ENCODE measurements around the gene ADGB.
A peak's percentile ranks its signal among the peaks of the same experiment; 100 is the strongest.
"Not testable (repeated sequence)": the region's sequence is repeated elsewhere in the genome, so short reads cannot be mapped to it uniquely, and the experiment has no call there.

ADGB gene

DNA sequence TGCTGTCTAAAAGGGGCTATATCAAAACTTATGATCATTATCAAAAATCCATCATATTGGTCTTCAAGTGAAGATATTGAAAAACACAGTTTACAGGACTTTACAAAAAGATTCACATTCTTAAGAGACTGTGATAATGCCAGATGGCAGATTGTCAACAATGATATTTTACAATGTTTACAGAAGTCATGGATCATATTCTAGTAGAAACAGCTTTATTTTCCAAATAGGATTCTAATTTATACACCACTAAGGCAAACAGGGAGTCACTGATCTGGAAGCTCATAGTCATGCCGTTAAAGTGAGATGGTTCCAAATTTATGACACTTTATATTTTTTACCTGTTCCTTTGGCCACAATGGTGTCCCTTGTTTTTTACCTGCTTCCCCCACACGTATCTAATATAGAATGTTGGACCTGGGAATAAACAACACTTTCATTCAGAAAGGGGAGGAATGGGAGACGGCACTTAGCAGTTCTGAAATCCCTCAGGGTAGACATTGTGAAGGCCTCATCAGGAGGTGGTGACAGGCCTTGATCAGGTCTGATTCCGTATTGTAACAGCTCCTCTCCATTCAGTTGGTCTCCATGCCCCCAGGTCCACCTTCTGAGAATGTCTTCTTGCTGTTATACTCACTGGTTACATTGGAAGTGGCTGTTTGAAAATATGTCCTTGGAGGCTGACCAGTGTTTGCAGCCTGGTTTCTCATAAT, 228.6 kb downstream of the ADGB start:
- no peak for DNase-seq

GRCh38 chr6:146829792-146830565, 231.2 kb downstream of the ADGB start:
- DNase-seq: no peak

DNA sequence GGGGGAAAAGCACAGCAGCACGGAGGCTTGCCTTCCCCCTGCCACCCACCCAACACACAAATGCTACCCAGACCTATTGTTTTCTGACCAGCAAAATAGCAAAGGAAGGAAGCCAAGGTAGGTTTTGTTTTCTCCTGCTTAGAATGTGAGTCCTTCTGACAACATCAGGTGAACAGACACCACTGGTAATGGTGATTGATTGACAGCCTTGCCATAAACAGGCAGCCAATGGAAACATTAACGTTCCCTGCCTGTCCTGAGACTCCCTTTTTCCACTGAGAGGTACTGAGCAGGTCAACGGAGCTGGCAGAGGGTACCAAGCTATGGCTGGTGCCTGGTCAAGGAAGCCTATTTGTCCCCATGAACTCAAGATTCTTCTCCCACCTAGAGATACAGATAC, 234.4 kb downstream of the ADGB start:
- DNase-seq: no peak

DNA sequence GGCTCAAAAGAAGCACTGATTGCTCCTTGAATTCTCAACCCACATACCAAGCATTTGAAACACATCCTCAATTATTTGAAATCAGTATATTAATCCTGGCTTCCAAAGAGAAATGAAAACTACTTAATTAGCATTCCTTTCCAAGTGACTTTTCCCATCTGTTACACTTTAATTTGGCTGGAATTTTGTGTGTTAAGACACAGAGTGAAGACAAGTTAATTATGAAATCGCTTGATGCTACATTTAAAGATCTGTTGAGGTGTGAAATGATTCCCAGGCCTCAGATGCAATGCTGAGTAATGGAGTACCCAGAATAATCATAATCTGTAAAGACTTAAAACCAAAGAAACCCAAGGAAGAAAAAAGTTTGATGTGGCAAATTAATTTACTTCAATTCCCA, 241.4 kb downstream of the ADGB start:
- no peak for DNase-seq

DNA sequence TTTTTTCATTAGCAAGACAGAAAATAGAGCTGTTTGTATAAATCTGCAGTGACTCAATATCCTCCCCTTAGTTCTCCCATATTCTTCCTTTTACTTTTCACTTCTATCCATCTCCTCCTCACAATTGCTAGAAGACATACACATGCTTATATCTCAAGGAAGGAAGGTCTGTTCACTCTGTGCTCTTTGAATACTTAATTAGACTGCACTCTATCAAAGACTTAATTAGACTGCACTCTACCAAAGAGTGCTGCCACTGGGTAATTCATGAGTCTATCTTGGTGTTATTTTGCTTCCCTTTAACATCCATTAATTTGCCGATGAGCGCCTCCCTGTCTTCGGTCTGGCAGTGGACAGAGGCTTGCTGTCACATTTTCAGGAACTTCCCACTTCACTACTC, 241.9 kb downstream of the ADGB start:
- DNase-seq: no peak

GRCh38 chr6:146847426-146847825, 248.7 kb downstream of the ADGB start:
- DNase-seq: no peak

- DNase-seq: no peak
Observed at GRCh38 chr6:146850238-146850896, 251.6 kb downstream of the ADGB start.

DNA sequence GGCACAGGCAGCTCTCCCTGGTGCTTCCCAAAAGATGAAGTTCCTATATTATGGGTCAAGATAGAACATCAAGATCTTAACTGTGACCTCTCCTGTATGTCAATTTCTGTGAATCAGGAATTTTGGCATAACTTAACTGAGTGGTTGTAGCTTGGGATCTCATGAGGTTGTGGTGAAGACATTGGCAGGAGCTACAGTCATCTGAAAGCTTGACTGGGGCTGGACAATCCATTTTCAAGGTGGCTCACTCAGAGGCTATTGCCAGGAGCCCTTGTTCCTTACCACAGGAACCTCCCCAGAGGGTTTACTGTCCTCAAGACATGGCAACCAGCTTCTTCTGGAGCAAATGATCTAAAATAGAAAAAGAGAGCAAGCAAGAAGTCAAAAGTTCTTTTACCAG, 252.2 kb downstream of the ADGB start:
- no peak for DNase-seq

GRCh38 chr6:146851837-146852236, 253.1 kb downstream of the ADGB start:
- DNase-seq: no peak

DNA sequence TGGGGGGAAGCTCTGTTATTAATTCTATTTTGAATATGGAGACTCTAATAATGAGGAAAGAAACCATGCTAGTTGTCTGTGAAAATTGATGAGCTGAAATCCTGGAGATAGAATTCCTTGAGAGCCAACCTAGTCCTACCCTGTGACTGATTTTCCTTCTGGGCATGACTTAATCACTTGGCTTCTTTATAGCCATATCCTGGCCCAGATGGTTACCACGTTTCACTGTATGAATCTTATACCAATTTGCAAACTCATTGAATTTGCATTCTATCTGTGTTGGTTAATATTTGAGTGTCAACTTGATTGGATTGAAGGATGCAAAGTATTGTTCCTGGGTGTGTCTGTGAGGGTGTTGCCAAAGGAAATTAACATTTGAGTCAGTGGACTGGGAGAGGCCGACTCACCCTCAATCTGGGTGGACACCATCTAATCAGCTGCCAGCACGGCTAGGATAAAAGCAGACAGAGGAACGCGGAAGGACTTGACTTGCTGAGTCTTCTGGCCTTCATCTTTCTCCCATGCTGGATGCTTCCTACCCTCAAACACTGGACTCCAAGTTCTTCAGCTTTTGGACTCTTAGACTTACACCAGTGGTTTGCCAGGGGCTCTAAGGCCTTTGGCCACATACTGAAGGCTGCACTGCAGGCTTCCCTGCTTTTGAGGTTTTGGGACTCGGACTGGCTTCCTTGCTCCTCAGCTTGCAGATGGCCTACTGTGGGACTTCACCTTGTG, 255.9 kb downstream of the ADGB start:
- not testable (repeated sequence) for DNase-seq

DNA sequence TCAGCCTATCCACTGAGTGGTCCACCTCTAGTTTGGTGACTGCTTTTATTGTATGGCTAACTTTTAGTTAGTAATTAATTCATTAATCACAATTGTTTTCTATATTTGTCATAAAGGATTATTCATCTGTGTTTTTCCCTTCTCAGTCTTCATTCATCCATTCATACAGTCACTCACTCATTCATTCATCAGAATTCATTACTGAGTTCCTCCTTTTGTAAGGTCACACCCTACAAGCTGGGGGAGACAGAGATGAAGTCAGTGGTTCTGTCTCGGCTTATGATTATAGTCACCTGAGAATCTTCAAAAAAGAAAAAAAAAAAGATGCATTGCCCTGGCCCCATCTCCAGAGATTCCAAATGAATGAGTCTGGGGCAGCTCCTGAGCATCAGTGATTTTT, 257.1 kb downstream of the ADGB start:
- no peak for DNase-seq

- DNase-seq: no peak
Observed at GRCh38 chr6:146856296-146856695, 257.5 kb downstream of the ADGB start.

- peak; percentile 57 for DNase-seq
Observed at GRCh38 chr6:146857180-146857979, 258.6 kb downstream of the ADGB start.

DNA sequence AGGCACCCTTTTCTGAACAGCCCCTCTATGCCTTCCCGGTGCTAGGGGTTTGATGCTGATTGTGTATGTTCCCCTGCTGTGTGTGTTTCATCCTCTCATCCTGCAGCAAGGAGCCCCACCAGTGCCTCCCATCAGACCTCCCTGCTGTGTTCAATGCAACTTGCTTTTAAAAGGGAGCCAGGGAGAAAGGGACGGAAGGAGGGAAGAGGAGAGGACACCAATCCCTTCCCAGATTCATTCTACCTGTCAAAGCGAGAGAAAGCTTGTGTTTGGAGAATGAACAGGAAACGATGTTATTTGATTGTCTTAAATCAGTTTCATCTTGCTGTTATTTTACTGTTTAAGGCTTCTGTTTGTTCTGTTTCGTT, 259.2 kb downstream of the ADGB start:
- DNase-seq: peak; percentile 57

- DNase-seq: no peak
Observed at GRCh38 chr6:146859206-146859605, 260.4 kb downstream of the ADGB start.

- no peak for DNase-seq
Observed at GRCh38 chr6:146859795-146860495, 261.2 kb downstream of the ADGB start.

DNA sequence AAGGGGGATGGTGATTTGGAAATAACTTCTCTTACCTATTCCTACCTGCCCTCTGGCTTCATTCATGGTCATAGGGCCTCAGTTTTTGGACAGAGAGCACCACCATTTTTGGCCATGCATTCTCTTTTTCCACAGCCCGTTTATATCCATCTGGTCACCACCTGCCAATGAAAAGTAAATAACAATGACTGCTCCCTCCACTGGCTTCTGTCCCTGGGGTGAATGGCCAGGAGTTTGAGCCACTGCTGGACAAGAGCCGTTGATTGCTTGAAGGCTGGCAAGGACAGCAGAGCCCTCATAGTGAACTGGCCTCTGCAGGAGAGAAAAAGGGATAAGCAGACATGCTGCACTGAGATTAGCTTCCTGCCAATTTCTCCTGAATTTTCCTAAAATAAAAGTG, 261.8 kb downstream of the ADGB start:
- no peak for DNase-seq

GRCh38 chr6:146861029-146861563, 262.3 kb downstream of the ADGB start:
- DNase-seq: no peak

GRCh38 chr6:146861716-146862115, 262.9 kb downstream of the ADGB start:
- no peak for DNase-seq

GRCh38 chr6:146862508-146862919, 263.7 kb downstream of the ADGB start:
- no peak for DNase-seq

DNA sequence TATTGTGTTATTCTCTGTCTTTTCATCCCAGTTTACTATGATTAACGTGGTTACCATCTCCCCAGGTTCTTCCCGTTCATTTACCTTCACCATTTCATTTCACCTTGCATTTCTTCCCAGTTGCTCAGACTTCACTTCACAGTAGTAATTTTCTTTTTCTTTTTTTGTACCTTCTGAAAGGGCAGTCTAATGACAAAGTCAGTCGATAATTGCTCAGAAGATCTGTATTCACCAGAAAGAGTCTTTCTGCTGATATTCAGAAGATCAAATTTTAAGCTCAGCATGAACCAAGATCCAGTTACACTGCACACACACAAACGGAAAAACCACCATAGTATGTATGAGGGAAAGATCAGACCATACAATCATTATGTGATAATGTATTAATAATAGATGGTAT, 265.5 kb downstream of the ADGB start:
- no peak for DNase-seq

DNA sequence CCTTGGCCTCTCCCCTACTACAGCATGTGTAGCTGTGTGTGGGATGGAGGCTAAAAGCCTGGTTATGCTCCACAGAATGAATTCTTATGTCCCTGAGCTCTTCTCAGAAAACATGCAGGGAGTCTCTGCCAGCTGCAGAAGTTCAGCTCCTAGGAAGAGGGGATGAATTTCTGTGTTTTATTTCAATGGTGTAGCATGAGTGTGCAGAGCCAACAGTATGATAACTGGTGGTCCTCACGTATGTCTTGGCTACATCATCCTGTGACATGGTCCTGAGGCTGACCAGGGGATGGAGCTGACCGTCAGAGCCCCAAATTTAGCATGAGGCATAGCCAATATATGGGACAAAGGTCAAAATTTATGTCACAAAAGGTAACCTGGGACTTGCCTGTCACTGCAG, 266.1 kb downstream of the ADGB start:
- DNase-seq: no peak

Measured in NCI-H510A treated with DMSO at 0.1 percent for 48 hours (cell line).